Lung microvascular endothelial cell (primary cell): Measurements from ENCODE around the gene C1orf232. TPM values are rescaled to one million over a fixed set of nuclear protein-coding genes. Genes with fewer than 3 reads are reported as not detected.

Source experiments
- DNase-seq, 2 donors: peaks; one replicate each; pipeline versions ENCODE4 v3.0.0 to v3.0.0-alpha.2; 2010; ENCODE audit warnings: low read depth in 2 of 2
- total RNA-seq: library from RNA; depleted of rRNA; stranded (reverse); fragments of >200 nt; gene quantifications from 2 replicates; pipeline ENCODE4 v1.2.1, GENCODE V29; 2014

Gene C1orf232
- total RNA-seq, 1 donor from 2014 or later = not detected

- no peak for DNase-seq
These were observed 11.3 kb upstream of the C1orf232 start for GRCh38 chr1:26180010-26180506.

GRCh38 chr1:26177182-26177684 lies 8.5 kb upstream of the C1orf232 start, which contains the start of gene CNKSR1:
TSS of gene CNKSR1 (plus strand) at chr1:26177491. CDS start at chr1:26177548, 57 bp downstream.
- no peak for DNase-seq

DNA sequence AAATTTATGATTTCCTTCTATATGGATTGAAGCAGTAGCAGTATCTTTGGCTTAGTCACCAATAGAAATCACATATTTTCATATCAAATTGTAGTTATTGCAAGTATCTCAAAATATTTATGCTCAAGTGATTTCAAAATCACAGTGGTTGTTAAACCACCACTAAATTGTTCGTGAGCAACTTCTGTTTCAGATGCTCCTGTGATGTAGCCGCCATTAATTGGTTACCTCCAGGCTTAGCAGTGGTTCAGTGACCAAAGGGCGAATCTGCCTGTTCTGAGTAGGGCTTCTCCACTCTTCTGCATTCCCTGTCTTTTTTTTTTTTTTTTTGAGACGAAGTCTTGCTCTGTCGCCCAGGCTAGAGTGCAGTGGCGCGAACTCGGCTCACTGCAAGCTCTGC lies 6.6 kb upstream of the C1orf232 start:
- no peak for DNase-seq

DNA sequence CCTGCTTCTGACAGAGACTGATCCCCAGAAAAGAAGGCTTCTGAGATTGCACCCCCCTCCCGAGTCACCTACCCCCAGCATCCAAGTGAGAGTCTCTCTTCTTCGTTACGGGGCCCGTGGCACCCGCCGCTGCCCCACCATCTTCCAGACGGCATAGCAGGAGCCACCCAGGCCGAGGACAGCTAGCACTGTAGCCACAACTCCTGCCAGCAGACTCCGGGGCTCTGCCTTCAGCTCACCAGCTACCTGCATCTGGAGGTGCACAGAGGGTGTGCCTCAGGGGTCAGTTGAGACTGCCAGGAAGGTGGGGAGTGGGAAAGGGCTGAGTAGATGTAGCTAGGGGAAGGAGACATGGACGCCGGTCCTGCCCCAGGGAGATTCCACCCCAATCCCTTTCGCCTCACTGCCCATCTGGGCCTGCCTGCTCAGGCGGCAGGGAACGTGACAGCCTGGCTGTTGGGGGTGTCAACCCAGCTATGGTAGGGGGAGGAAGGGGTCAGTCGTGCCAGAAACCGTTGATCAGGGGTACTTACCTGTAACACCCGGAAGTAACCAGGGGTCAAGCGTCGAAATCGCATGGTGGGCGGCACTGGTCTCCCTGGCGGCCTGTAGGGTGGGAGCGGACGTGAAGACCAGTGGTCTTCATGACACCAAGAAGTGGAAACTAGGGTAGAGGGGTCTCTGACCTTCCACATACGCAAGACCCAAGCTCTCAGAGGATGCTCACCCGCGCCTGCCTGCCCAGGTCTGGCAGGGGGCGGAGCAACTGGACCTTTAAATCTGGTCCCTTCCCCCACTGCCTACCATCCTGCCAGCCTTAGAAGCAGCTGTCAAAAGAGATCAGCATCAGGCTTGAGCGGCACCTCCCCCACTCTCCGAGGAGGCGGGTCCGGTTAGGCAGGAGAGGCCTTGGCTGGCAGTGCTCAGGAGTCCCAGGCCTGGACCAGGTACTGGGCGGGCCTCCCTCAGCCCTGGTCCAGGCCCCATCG lies 2.6 kb upstream of the C1orf232 start, which contains the start of gene ZNF593OS:
Gene ZNF593OS, minus strand, starts transcription at position 749 of the 989 bp plus-strand sequence. Its CDS starts 171 bp downstream, at position 578.
- no peak for DNase-seq

- peak in 1 of 2 donors; percentile 16 for DNase-seq
These were observed 1.7 kb upstream of the C1orf232 start for GRCh38 chr1:26170472-26170821.

- DNase-seq = peak; percentile 92 to 95
These were observed 1.1 kb upstream of the C1orf232 start, which contains the start of gene ZNF593 for GRCh38 chr1:26169669-26170471. TSS of gene ZNF593 (plus strand) at chr1:26169908. CDS start at chr1:26169984, 76 bp downstream.

- no peak for DNase-seq
These were observed 413 bp upstream of the C1orf232 start for GRCh38 chr1:26169198-26169554.

DNA sequence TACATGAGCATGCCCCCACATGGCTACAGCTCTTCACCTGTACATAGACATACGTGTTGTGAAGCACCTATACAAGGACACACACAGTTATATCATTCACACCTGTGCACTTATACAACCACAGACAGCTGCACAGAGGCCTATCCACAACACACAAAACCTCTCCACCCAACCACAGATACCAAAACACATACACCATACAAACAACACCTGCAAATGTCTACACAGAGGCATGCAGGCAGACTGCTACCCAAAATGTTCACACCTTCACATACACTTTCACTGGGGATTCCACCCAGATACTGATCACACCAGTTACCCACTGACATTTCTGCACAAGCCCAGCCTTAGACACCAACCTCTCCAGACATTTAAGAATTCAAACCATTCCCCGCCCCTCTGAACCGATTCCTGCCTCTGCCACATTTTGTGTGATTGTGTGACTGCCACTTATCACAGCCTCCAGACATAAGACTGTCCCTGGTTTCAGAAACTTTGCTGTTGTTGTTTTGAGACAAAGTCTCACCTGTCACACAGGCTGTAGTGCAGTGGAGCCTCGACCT lies 2.0 kb downstream of the C1orf232 start:
- DNase-seq = no peak

DNA sequence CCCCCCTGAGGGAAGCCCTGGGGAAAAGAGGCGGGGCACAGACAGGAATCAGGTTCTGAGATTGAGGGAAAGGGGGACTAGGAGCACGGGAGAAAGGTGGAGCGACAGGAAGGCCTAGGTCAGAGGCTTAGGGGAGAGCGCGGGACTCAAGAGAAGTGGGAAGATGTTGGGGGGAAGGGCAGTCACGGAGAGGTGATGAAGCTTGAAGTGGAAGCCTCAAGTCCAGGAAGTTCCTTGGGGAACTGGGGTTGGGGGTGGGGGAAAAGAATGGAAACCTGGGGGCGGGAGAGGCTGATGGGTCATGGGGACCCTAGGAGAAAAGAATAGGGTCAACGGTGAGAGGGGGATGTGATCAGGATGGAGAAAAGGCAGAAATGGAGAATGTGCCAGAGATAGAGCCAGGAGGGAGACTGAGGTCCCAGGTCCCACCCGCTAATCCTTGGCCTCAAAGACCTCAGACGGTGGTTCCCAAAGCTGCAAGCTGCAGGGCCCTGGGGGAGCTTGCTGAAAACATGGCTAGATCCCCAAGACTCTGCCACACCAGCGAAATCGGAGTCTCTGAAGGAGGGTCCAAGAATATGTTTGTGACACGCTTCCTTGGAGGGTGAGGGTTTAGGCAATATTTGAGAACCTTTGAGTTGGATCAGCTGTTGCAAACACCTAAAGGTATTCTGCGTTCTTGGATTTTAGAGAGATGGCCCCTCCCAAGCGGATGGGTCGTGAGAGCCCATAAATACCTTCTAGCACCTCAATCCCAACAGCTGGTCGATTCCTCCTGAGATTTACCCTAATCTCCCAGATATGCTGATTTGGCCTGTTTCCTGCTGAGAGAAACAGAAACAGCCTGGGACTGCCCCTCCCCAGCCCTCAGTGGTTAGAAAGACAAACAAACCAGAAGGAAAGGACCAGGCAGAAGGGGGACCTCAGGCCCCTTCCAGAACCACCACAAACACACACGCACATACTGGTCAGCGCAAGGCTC lies 3.6 kb downstream of the C1orf232 start:
- DNase-seq = no peak

- DNase-seq = peak; percentile 39 to 56
These were observed 4.5 kb downstream of the C1orf232 start for GRCh38 chr1:26164036-26164860.

DNA sequence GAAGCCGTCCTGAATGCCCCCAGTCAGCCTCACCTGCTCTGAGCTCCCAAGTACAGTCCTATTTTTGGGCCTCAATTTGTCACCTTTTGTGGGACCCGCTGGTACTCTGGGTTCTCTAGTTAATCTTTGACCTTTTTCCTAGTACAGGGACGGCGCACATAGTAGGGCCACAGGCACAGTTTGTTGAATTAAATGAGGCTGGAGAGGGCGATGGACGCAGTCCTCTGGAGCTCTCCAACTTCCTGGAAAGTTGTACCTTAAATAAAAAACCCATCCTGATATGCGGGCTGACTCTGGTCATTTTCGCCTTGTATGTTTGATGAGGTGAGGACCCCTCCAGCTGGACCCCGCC lies 5.1 kb downstream of the C1orf232 start:
- no peak for DNase-seq

GRCh38 chr1:26162220-26162709 lies 6.5 kb downstream of the C1orf232 start:
- DNase-seq = no peak

DNA sequence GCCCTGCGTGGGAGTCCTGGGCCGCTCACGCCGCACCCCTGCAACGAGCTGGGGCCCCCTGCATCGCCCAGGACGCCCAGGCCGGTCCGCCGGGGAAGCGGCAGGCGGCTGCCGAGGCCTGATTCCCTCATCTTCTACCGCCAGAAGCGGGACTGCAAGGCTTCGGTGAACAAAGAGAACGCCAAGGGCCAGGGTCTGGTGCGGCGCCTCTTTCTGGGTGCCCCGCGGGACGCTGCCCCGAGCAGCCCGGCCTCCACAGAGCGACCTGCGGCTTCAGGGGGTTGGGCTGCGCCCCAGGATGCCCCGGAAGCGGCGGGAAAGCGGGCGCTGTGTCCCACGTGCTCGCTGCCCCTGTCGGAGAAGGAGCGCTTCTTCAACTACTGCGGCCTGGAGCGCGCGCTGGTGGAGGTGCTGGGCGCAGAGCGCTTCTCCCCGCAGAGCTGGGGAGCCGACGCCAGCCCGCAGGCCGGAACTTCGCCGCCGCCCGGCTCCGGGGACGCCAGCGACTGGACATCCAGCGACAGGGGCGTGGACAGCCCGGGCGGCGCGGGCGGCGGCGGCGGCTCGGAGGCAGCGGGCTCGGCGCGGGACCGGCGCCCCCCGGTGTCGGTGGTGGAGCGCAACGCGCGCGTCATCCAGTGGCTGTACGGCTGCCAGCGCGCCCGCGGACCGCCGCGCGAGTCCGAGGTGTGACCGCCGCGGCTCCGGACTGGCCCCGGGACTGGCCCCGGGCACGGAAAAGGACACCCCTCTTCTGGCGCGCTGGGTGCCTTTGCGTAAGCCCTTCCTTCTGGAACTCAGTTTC lies 7.1 kb downstream of the C1orf232 start:
- DNase-seq = peak; percentile 62 to 69

DNA sequence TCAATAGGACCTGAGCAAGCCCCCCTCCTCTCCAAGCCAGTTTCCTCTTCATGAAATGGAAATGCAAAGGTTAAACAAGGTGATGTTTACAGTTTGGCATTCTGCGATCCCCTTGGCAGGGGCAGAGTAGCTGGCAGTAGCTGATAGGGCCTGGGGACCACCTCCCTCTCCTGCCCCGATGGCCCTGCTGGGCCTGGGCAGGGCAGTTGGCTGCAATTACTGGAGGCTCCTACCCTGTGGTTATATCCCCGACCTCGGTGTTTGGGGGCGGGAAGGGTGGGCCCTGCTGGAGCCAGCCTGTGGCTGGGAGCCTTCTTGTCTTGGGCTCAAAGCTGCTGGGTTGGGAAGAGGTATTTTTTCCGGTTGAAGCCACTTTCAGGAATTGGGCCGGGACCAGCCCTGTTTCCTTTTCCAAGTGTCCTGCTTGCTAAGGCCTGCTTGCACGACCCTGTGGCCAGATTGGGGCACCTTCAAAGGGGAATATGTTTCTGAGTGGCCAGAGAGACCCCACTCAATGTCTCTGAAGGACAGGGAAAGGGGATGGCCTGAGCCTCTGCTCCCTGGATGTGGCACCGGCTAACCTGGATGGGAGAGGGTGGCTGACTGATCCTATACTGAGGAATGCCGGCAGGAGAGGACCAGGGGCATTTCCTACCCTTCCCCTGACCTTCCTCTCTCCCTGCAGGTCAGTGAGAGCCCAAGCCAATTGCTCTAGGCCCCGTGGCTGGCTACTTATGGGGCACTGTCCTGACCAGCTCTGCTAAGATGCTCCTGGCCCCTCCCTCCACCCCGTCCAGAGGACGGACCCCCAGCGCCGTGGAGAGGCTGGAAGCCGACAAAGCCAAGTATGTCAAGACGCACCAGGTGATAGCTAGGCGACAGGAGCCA lies 8.0 kb downstream of the C1orf232 start:
- peak in 1 of 2 donors; percentile 51 for DNase-seq

- DNase-seq = no peak
These were observed 9.1 kb downstream of the C1orf232 start for GRCh38 chr1:26159743-26160039.

- DNase-seq = peak; percentile 27 to 58
These were observed 9.6 kb downstream of the C1orf232 start, which contains the start of gene FAM110D for GRCh38 chr1:26158908-26159742. TSS of gene FAM110D (plus strand) at chr1:26159079. CDS start at chr1:26161292, 2,213 bp downstream.
